GM15510 (cell line): ENCODE measurements around the gene PRR35.

ENCODE experiments used
- POLR2A ChIP-seq: IDR thresholded peaks from 3 replicates; pipeline ENCODE4 v1.6.1; 2011; ENCODE audit warnings: borderline replicate concordance; ENCODE audit not compliant: insufficient read length; ENCODE audit errors: extremely low read depth

Gene PRR35

GRCh38 chr16:524274-525040 is 35.7 kb upstream of the PRR35 start:
- no peak for TF ChIP-seq POLR2A

GRCh38 chr16:525123-525519 is 35.1 kb upstream of the PRR35 start:
- no peak for TF ChIP-seq POLR2A

GRCh38 chr16:525520-526180 is 34.5 kb upstream of the PRR35 start:
- no peak for TF ChIP-seq POLR2A

GRCh38 chr16:526181-527014 is 33.8 kb upstream of the PRR35 start:
- no peak for TF ChIP-seq POLR2A

- TF ChIP-seq POLR2A = peak; percentile 75
Observed at GRCh38 chr16:527015-527903, 32.9 kb upstream of the PRR35 start, which contains the start of gene CAPN15. CAPN15 (plus strand) TSS chr16:527712; CDS start chr16:546839, 19,127 bp downstream.

GRCh38 chr16:528111-529011 is 31.8 kb upstream of the PRR35 start:
- peak; percentile 29 for TF ChIP-seq POLR2A

GRCh38 chr16:529012-529575 is 31.1 kb upstream of the PRR35 start:
- TF ChIP-seq POLR2A = no peak

GRCh38 chr16:530111-530817 is 29.9 kb upstream of the PRR35 start:
- TF ChIP-seq POLR2A = no peak

- TF ChIP-seq POLR2A = no peak
Observed at GRCh38 chr16:531494-532125, 28.6 kb upstream of the PRR35 start.

- TF ChIP-seq POLR2A = no peak
Observed at GRCh38 chr16:533391-534123, 26.6 kb upstream of the PRR35 start.

- TF ChIP-seq POLR2A = no peak
Observed at GRCh38 chr16:534135-534534, 26.1 kb upstream of the PRR35 start.

- no peak for TF ChIP-seq POLR2A
Observed at GRCh38 chr16:534856-535445, 25.2 kb upstream of the PRR35 start.
